DMS53 treated with DMSO at 0.1 percent for 48 hours (cell line): ENCODE data around the gene SPACA5B.
"Not testable (repeated sequence)": the region's sequence is repeated elsewhere in the genome, so short reads cannot be mapped to it uniquely, and the experiment has no call there.

ENCODE experiments used
- DNase-seq: peaks from one replicate; lab custom pipeline; 2025; ENCODE audit not compliant: unreplicated experiment; lab: John Stamatoyannopoulos, UW

Gene SPACA5B

DNA sequence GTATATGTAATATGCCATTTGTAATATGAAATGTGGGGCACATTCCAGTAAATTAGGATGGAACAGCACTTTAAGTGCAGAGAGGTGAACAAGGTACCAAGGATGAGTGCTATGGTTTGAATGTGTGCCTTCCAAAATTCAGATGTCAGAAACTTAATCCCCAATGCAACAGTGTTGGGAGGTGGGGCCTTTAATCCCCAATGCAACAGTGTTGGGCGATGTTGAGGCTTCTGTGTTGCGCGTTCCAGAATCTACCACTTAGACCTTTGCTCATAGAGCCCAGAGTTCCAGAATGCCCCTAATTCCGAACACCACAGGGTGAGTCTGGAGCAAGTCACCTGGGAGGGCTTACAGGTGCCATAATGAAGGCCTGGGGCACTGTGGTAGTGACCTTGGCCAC is at the start of gene SPACA5B:
Gene SPACA5B (plus strand): TSS at position 301 of the 400 bp plus-strand sequence. CDS start 62 bp downstream, at position 363.
- DNase-seq, result not testable (repeated sequence)

DNA sequence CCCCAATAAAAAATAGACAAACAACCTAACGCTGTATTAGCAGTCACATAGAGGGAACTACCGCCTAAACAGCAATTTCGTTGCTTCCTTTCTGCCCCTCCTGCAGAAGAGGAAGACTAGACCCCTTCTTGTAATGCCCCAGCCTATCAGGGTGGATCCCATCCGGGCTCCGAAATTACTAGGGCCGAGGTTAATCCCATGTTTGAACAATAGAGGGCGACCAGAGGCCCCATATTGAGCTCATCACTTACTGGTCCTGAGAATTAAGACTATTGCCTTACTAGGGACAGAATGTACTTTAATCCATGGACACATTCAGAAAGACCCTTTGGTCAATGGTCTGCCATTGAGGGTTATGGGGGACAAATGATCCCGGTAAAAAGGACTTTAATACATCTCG is 47.2 kb upstream of the SPACA5B start:
- DNase-seq, result peak; percentile 22

DNA sequence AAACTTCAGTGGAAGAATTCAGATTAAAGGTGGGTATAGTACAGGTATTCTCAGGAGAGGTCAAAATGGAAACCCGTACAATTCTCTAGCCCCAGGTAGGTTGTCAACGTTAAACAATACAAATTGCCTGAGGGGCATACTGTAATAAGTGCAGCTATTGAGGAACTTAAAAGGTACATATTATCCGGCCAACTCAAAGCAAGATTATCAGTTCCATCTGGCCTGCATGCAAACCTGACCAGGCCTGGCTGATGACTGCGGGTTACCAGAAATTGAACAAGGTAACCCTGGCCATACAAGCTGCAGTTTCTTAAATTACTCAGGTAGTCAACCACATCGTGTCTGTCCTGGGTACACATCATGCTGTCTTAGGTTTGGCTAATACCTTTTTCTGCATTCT is 46.7 kb upstream of the SPACA5B start:
- no peak for DNase-seq

DNA sequence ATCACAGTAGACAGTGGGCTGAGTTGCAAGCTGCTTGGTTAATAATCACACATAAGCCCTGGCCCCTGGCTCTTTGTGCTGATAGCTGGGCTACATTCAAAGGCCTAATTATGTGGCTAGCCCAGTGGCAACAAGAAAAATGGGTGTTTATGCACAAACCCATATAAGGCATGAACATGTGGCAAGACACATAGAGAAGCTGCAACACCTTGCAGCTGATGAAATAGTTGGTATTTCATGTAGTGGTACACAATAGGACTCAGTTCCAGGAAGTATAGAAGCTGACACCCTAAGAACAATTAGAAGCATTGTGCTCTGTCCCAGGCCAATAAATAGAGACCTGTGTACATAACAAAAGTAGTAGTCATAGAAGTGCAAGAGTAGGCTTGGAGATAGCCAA is 44.3 kb upstream of the SPACA5B start:
- no peak for DNase-seq

- no peak for DNase-seq
Measured at GRCh38 chrX:48090123-48090522, 40.3 kb upstream of the SPACA5B start.

DNA sequence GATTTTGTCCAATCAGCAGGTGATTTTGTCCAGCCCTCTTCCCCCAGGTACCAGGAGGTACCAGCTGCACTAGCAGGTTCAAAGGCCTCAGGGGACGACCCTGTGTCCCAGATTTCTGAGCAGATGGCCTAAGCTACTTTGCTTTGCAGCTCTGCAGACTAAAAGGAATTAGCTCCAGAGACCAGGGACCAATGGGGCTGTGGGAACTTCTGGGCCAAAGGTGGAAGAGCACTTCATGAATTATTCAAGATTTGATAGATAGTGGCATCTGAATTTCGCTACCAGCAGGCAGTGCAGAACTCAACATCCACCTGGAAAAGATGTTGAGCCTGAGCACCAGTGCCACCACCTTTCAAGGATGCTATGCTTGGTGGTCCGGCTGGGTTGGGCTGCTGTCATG is 37.9 kb upstream of the SPACA5B start:
- DNase-seq, result not testable (repeated sequence)

GRCh38 chrX:48101443-48101842 is 29.0 kb upstream of the SPACA5B start:
- peak; percentile 10 for DNase-seq

- no peak for DNase-seq
Measured at GRCh38 chrX:48102874-48103374, 27.5 kb upstream of the SPACA5B start.

GRCh38 chrX:48107717-48108116 is 22.7 kb upstream of the SPACA5B start:
- DNase-seq, result no peak

GRCh38 chrX:48125286-48125685 is 5.1 kb upstream of the SPACA5B start:
- not testable (repeated sequence) for DNase-seq

DNA sequence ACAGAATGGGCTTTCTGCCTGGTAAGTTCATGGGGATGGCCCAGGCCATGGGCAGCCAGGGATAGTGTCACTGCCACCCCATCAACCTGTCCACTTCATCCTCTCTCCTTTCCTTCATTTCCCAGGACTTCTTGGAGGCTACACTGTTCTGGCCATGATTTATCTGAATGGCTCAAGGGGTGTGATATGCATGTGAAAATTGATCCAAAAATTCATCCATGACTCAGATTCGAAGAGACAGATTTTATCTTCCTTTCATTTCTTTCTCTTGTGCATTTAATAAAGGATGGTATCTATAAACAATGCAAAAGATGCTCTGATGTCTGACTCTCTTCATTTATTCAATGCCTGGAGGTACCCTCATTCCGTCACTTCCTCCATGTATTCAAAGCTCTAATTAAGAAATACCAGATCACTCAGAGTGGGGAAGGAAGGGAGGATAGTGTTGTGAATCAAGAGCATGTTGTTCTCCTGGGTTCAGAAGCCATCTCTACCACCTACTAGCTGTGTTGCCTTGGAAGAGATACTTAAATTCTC is 1.9 kb downstream of the SPACA5B start:
- not testable (repeated sequence) for DNase-seq

DNA sequence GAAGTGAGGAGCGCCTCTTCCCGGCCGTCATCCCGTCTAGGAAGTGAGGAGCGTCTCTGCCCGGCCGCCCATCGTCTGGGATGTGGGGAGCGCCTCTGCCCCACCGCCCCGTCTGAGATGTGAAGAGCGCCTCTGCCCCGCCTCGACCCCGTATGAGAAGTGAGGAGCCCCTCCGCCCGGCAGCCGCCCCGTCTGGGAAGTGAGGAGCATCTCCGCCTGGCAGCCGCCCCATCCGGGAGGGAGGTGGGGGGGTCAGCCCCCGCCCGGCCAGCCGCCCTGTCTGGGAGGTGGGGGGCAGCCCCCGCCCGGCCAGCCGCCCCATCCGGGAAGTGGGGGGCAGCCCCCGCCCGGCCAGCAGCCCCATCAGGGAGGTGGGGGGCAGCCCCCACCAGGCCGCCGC is 8.7 kb downstream of the SPACA5B start:
- not testable (repeated sequence) for DNase-seq

- not testable (repeated sequence) for DNase-seq
Measured at GRCh38 chrX:48141810-48142508, 11.5 kb downstream of the SPACA5B start.

GRCh38 chrX:48142697-48143096 is 12.3 kb downstream of the SPACA5B start:
- not testable (repeated sequence) for DNase-seq

GRCh38 chrX:48153769-48154168 is 23.3 kb downstream of the SPACA5B start:
- DNase-seq, result no peak

DNA sequence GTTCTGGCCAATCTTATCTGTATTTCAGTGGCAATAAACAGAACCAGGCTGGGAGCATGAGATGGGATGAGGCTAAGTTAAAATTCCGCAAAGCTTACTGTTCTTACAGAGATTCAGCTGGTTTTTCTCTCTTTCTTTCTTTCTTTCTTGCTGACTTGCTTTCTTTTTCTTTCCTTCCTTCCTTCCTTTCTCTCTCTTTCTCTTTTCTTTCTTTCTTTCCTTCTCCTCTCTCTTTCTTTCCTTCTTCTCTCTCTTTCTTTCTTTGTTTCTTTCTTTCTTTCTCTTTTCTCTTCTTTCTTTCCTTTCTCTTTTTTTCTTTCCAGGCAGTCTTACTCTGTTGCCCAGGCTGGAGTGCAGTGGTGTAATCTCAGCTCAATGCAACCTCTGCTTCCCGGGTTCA is 24.4 kb downstream of the SPACA5B start:
- no peak for DNase-seq

DNA sequence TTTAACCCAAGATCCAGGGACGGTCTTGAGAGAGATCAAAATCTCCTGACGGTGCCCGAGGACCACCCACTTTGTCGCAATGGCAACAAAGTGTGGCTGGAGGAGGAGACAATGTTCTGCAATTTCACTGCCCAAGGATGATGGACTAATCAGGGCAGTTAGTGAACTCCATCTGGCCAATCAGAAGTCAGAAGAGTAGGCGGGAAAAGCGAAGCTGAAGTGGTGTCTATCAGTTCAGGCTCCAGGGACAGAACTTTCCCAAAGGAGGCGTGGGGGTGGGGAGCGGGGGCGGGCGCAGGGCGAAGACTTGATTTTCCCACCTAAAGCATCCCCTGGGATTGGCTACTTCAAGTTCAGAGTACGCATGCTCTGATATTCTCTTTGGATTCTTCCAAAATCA is 25.6 kb downstream of the SPACA5B start:
- DNase-seq, result no peak

GRCh38 chrX:48165241-48165640 is 34.8 kb downstream of the SPACA5B start:
- DNase-seq, result no peak

GRCh38 chrX:48166322-48166721 is 35.9 kb downstream of the SPACA5B start:
- DNase-seq, result not testable (repeated sequence)

GRCh38 chrX:48179691-48180090 is 49.3 kb downstream of the SPACA5B start:
- DNase-seq, result no peak

- DNase-seq, result no peak
Measured at GRCh38 chrX:48180811-48181210, 50.4 kb downstream of the SPACA5B start.

- not testable (repeated sequence) for DNase-seq
Measured at GRCh38 chrX:48181882-48182281, 51.5 kb downstream of the SPACA5B start.
